Smooth muscle cell (in vitro differentiated cells): ENCODE measurements around the gene CPEB3. TPM values are rescaled to one million over a fixed set of nuclear protein-coding genes. Genes with fewer than 3 reads are reported as not detected.

Experiments
- DNase-seq: peaks from one replicate; lab custom pipeline; 2025; ENCODE audit not compliant: unreplicated experiment; lab: John Stamatoyannopoulos, UW
- H2AFZ ChIP-seq: fragments of 200-600 bp; sonication (generic); 2 replicates; pipeline ENCODE4 v1.6.0; 2016; ENCODE audit warnings: antibody characterized with exemption, low read depth, mild to moderate bottlenecking
- H3F3A ChIP-seq: fragments of 200-600 bp; sonication (generic); 2 replicates; pipeline ENCODE4 v1.6.0; 2017; ENCODE audit warnings: antibody characterized with exemption, low read depth
- H3K27ac ChIP-seq: fragments of 200-600 bp; sonication (generic); 2 replicates; pipeline ENCODE4 v1.5.1; 2016; ENCODE audit warnings: low read depth, mild to moderate bottlenecking
- H3K27me3 ChIP-seq: fragments of 200-600 bp; sonication (generic); 2 replicates; pipeline ENCODE4 v1.6.1; 2016; ENCODE audit warnings: low read depth, mild to moderate bottlenecking
- H3K36me3 ChIP-seq: fragments of 200-600 bp; sonication (generic); 2 replicates; pipeline ENCODE4 v1.5.1; 2016; ENCODE audit warnings: low read depth
- H3K4me1 ChIP-seq: fragments of 200-600 bp; sonication (generic); 2 replicates; pipeline ENCODE4 v1.5.1; 2016; ENCODE audit warnings: low read depth
- H3K4me2 ChIP-seq: fragments of 200-600 bp; sonication (generic); 2 replicates; pipeline ENCODE4 v1.6.0; 2016; ENCODE audit warnings: mild to moderate bottlenecking
- H3K4me3 ChIP-seq: fragments of 200-600 bp; sonication (generic); 2 replicates; pipeline ENCODE4 v1.5.1; 2016; ENCODE audit warnings: mild to moderate bottlenecking
- H3K79me2 ChIP-seq: fragments of 200-600 bp; sonication (generic); 2 replicates; pipeline ENCODE4 v1.6.0; 2016; ENCODE audit warnings: low read depth, mild to moderate bottlenecking
- H3K9ac ChIP-seq: fragments of 200-600 bp; sonication (generic); 2 replicates; pipeline ENCODE4 v1.6.0; 2016; ENCODE audit warnings: low read depth
- H3K9me3 ChIP-seq: fragments of 200-600 bp; sonication (generic); replicated peaks from 2 replicates; pipeline ENCODE4 v1.5.1; 2016; ENCODE audit warnings: low read depth
- H4K20me1 ChIP-seq: fragments of 200-600 bp; sonication (generic); 2 replicates; pipeline ENCODE4 v1.6.0; 2016; ENCODE audit warnings: low read depth
- WGBS: methylation state at CpG from one replicate; pipeline ENCODE4 v1.1.7; 2016; ENCODE audit warnings: low lambda C conversion rate; 5-methylcytosine and 5-hydroxymethylcytosine counted together
- polyA plus RNA-seq: library from polyadenylated mRNA; unstranded; fragments of >200 nt; fragmentation: Nextera tagmentation; extraction: Ambion mirVana; gene quantifications from 2 replicates; pipeline ENCODE4 v1.2.1, GENCODE V29; 2016
- total RNA-seq: library from RNA; depleted of rRNA; stranded (reverse); fragments of >200 nt; gene quantifications from 2 replicates; pipeline ENCODE4 v1.2.3, GENCODE V29; 2014
- TF ChIP-seq, protein P1 (sequence below): fragments of 200-600 bp; sonication (generic); IDR thresholded peaks from 2 replicates; pipeline ENCODE4 v1.5.1; 2017; ENCODE audit warnings: borderline replicate concordance, mild to moderate bottlenecking, antibody characterized with exemption; ENCODE audit not compliant: insufficient read depth, poor library complexity, severe bottlenecking

The CPEB3 gene
- total and polyA plus RNA-seq, 2 experiments from 2014 or later = 0.67 to 1.1 TPM

DNA sequence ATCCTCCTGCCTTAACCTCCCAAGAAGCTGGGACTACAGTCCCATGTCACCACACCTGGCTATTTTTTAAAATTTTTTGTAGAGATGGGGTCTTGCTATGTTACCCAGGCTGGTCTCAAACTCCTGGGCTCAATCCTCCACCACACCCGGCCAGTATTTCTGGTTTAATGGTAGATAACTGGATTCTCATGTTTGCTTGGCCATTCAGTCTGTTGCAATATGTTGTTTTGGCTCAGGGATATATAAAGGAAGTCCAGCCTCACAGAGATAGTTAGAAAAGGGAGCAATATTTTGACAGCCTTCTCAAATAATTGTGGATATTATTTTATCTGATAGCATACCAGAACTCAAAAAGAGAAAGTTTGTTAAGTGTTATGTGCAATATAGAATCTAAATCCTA lies 284.9 kb downstream of the CPEB3 start:
- Histone ChIP-seq H3K27ac (no peak overlapping the region), H4K20me1 (peaks cover 10% of the 10 kb centered on the region), H3K27me3 (no peaks in the 10 kb centered on the region), H3F3A (no peaks in the 10 kb centered on the region), H3K9me3 (no peaks in the 10 kb centered on the region), H3K4me3 (no peak overlapping the region), H2AFZ (no peak overlapping the region), H3K36me3 (peaks cover 13% of the 10 kb centered on the region), H3K4me1 (no peaks in the 10 kb centered on the region), H3K9ac (no peak overlapping the region), H3K4me2 (no peak overlapping the region), H3K79me2 (no peaks in the 10 kb centered on the region)
- WGBS = 96% methylated on average over 1 of the region's 1 CpG
- DNase-seq = no peak
- TF ChIP-seq, protein P1, sequence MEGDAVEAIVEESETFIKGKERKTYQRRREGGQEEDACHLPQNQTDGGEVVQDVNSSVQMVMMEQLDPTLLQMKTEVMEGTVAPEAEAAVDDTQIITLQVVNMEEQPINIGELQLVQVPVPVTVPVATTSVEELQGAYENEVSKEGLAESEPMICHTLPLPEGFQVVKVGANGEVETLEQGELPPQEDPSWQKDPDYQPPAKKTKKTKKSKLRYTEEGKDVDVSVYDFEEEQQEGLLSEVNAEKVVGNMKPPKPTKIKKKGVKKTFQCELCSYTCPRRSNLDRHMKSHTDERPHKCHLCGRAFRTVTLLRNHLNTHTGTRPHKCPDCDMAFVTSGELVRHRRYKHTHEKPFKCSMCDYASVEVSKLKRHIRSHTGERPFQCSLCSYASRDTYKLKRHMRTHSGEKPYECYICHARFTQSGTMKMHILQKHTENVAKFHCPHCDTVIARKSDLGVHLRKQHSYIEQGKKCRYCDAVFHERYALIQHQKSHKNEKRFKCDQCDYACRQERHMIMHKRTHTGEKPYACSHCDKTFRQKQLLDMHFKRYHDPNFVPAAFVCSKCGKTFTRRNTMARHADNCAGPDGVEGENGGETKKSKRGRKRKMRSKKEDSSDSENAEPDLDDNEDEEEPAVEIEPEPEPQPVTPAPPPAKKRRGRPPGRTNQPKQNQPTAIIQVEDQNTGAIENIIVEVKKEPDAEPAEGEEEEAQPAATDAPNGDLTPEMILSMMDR = no peak

DNA sequence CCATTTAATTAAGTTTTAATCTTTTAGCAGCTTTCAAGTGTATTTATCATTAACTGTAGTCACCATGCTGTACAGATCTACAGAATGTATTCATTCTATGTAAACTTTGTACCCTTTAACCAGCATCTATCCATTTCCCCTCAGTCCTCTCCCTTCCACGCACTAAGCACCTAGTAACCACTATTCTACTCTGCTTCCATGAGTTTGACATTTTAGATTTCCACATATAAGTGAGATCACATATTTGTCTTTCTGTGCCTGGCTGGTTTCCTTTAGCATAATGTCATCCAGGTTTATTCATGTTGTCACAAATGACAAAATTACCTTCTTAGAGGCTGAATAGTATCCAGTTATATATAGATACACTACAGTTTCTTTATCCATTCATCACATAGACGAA lies 287.6 kb downstream of the CPEB3 start:
- 98% methylated on average over 2 of the region's 2 CpGs for WGBS

DNA sequence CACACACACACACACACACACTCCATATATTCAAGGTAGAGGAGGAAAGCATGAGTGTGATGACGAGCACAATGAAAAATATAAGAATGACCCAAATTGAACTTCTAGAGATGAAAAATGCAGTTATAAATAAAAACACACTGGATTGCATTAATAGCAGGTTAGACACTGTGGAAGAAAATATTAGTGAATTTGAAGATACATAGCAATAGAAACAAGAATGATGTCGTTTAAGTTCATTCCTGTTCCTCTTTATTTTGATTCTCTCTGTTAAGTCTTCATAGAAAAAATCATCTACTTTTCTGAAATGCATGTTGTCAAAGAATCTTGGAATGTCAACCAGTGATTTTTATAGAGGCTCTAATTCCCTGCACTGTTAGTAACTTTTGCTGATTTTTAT lies 288.9 kb downstream of the CPEB3 start:
- Histone ChIP-seq H3K79me2 (no peaks in the 10 kb centered on the region), H3K27ac (no peak overlapping the region), H3K27me3 (no peaks in the 10 kb centered on the region), H3K4me3 (no peak overlapping the region), H4K20me1 (peaks cover 10% of the 10 kb centered on the region), H3K9ac (no peak overlapping the region), H3F3A (no peaks in the 10 kb centered on the region), H3K4me2 (no peak overlapping the region), H3K36me3 (peaks cover 31% of the 10 kb centered on the region), H3K4me1 (no peaks in the 10 kb centered on the region), H2AFZ (no peak overlapping the region), H3K9me3 (no peaks in the 10 kb centered on the region)
- TF ChIP-seq, protein P1 = no peak
- WGBS = 94% methylated on average over 2 of the region's 2 CpGs
- no peak for DNase-seq

More for the DNA sequence above, 287.6 kb downstream of the CPEB3 start:
- H3K27ac ChIP-seq = no peak overlapping the region
- no peak for DNase-seq
- H4K20me1 ChIP-seq = peaks cover 10% of the 10 kb centered on the region
- H3K36me3 ChIP-seq = peaks cover 25% of the 10 kb centered on the region
- no peaks in the 10 kb centered on the region for H3F3A ChIP-seq
- TF ChIP-seq, protein P1 = no peak
- no peak overlapping the region for H3K4me2 ChIP-seq
- no peaks in the 10 kb centered on the region for H3K9me3 ChIP-seq
- H3K4me1 ChIP-seq = no peaks in the 10 kb centered on the region
- no peaks in the 10 kb centered on the region for H3K79me2 ChIP-seq
- H3K4me3 ChIP-seq = no peak overlapping the region
- H3K27me3 ChIP-seq = no peaks in the 10 kb centered on the region
- H3K9ac ChIP-seq = no peak overlapping the region
- H2AFZ ChIP-seq = no peak overlapping the region

DNA sequence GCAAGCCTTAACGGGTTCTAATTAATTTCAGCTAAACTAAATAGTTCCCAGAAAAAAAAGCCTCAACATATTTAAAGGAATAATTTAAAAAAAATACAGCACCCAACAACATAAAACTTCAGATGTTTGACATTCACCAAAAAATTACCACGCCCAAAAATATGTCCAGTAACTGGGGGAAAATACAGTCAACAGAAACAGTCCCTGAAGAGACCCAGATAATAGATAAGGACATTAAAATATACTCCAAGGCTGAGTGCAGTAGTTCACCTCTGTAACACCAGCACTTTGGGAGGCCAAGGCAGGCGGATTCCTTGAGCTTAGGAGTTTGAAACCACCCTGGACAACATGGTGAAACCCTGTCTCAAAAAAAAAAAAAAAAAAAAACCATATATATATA lies 289.3 kb downstream of the CPEB3 start:
- WGBS = over 99% methylated on average over 3 of the region's 3 CpGs
- H3F3A ChIP-seq = no peaks in the 10 kb centered on the region
- peaks cover 31% of the 10 kb centered on the region for H3K36me3 ChIP-seq

More for the DNA sequence above, 289.3 kb downstream of the CPEB3 start:
- Histone ChIP-seq H3K27ac (no peak overlapping the region), H3K4me2 (no peak overlapping the region), H3K4me1 (no peaks in the 10 kb centered on the region), H3K4me3 (no peak overlapping the region), H2AFZ (no peak overlapping the region), H3K9me3 (no peaks in the 10 kb centered on the region), H4K20me1 (peaks cover 10% of the 10 kb centered on the region), H3K27me3 (no peaks in the 10 kb centered on the region), H3K79me2 (no peaks in the 10 kb centered on the region), H3K9ac (no peak overlapping the region)
- DNase-seq = no peak
- TF ChIP-seq, protein P1 = no peak
